GM06990 (cell line): ENCODE measurements around the gene OR10J4.

ENCODE experiments used
- DNase-seq: peaks from one replicate; pipeline ENCODE4 v3.0.0-alpha.2; 2011; ENCODE audit not compliant: insufficient read length; ENCODE audit errors: extremely low read depth
- H3K27me3 ChIP-seq: replicated peaks from 2 replicates; pipeline ENCODE4 v1.6.0; 2011; ENCODE audit warnings: low read length; ENCODE audit not compliant: control insufficient read depth, insufficient read depth
- H3K36me3 ChIP-seq: 2 replicates; pipeline ENCODE4 v1.5.1; 2011; ENCODE audit warnings: low read length; ENCODE audit not compliant: control insufficient read depth, insufficient read depth
- H3K4me3 ChIP-seq: replicated peaks from 2 replicates; pipeline ENCODE4 v1.5.1; 2011; ENCODE audit warnings: low read depth, mild to moderate bottlenecking, control low read depth, low read length
- CTCF ChIP-seq: IDR thresholded peaks from 2 replicates; pipeline ENCODE4 v1.5.1; 2011; ENCODE audit warnings: low read length, control low read depth, mild to moderate bottlenecking, inconsistent platforms; ENCODE audit not compliant: insufficient read depth, poor library complexity, severe bottlenecking

Gene OR10J4

GRCh38 chr1:159465191-159465603, 33.2 kb downstream of the OR10J4 start:
- H3K27me3 ChIP-seq, result no peaks in the 10 kb centered on the region; the same call in 1 of the 2 replicates
- no peak for DNase-seq
- H3K4me3 ChIP-seq, result no peak overlapping the region
- no peaks in the 10 kb centered on the region for H3K36me3 ChIP-seq
- no peak for TF ChIP-seq CTCF

- H3K36me3 ChIP-seq, result no peaks in the 10 kb centered on the region
- no peak for TF ChIP-seq CTCF
- H3K27me3 ChIP-seq, result no peaks in the 10 kb centered on the region; the same call in 1 of the 2 replicates
- H3K4me3 ChIP-seq, result no peak overlapping the region
- DNase-seq, result no peak
Observed at GRCh38 chr1:159468321-159468720, 36.3 kb downstream of the OR10J4 start.

GRCh38 chr1:159469921-159470533, 38.0 kb downstream of the OR10J4 start:
- Histone ChIP-seq H3K36me3 (no peaks in the 10 kb centered on the region), H3K4me3 (no peak overlapping the region), H3K27me3 (no peaks in the 10 kb centered on the region; the same call in 1 of the 2 replicates)
- TF ChIP-seq CTCF, result no peak
- DNase-seq, result no peak

- Histone ChIP-seq H3K36me3 (no peaks in the 10 kb centered on the region), H3K4me3 (no peak overlapping the region), H3K27me3 (no peaks in the 10 kb centered on the region)
- DNase-seq, result no peak
- TF ChIP-seq CTCF, result no peak
Observed at GRCh38 chr1:159473335-159473734, 41.3 kb downstream of the OR10J4 start.

GRCh38 chr1:159474926-159475325, 42.9 kb downstream of the OR10J4 start:
- no peak for DNase-seq
- no peaks in the 10 kb centered on the region for H3K27me3 ChIP-seq
- no peak for TF ChIP-seq CTCF
- no peak overlapping the region for H3K4me3 ChIP-seq
- H3K36me3 ChIP-seq, result no peaks in the 10 kb centered on the region
